Myocyte (in vitro differentiated cells): ENCODE results near the gene DUSP22. TPM values are rescaled to one million over a fixed set of nuclear protein-coding genes. Genes with fewer than 3 reads are reported as not detected.
"Not testable (repeated sequence)": the region's sequence is repeated elsewhere in the genome, so short reads cannot be mapped to it uniquely, and the experiment has no call there.

Source experiments
- DNase-seq: peaks from one replicate; pipeline ENCODE4 v3.0.0-alpha.2; 2012; ENCODE audit warnings: low read depth
- total RNA-seq: library from RNA; depleted of rRNA; stranded (reverse); fragments of >200 nt; gene quantifications from 2 replicates; pipeline ENCODE4 v1.2.3, GENCODE V29; 2014

The DUSP22 gene
- total RNA-seq, 1 donor from 2014 or later, result 46.4 TPM

DNA sequence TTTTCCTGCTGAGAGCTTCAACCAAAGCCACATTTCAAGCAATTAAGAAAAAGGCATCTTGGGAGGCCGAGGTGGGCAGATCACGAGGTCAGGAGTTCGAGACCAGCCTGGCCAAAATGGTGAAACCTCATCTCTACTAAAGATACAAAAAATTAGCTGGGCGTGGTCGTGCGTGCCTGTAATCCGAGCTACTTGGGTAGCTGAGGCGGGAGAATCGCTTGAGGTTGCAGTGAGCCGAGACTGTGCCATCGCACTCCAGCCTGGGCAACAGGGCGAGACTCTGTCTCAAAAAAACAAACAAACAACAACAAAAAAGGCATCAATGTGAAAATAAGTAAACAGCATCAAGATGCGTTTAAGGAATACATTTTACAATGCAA, 85.3 kb downstream of the DUSP22 start:
- DNase-seq, result not testable (repeated sequence)

DNA sequence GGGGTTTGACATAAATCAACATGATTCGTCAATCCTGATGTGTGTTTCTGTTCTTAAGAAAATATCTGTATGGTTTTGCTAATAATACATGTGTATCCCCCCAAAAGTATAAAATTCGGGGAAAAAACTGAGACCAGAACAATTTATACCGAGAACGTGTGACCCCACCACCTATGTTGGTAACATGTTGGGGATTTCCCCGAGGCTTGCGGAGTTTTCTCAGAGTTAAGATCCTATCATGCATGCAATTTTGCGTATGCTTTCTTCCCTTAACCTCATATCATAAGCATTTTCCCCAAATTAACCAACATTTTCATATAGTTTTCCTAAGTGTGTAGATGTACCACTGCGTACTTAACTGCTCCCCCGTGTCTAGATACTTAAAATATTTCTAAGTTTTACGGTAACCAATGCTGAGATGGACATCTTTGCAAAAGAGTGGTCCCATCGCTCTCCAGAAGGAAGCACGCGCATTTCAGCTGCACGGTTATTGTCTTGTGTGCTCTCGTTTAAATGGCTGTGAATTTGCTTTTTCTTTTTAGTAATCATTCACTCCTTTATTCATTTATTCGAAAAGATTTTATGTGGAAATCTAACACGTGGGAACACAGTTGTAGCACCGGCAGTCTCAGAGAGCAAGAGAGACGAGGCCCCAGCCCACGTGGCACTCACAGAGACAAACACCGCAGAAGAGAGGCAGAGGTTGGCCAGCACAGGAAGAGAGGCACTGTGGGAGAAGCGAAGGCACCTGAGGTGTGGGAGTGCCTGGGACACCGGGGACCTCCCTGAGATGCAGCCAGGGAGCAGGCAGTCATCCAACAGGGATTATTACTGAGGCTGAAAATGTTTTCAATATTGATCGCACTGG, 86.0 kb downstream of the DUSP22 start:
- DNase-seq, result no peak

DNA sequence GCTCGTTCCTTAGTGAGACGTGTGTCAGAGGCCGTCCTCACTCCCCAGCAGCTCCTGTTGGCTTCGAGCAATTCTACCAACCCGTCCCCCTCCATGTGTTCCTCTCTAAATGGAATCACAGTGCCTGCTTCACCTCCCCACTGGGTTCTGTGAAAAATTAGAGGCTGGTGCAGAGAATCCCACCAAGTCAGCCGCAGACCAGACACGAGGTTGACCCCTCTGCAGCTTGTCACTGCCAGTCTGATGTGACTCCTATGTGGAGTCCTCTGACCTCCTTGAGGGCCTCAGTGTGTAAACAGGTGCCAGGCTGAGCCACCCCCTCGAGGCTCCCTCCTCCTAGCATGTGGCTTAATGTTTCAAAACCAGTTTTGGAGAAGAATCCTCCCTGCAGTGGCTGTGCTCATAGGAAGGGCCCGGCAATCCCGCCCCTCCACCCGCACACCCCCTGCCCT, 86.7 kb downstream of the DUSP22 start:
- DNase-seq, result no peak

DNA sequence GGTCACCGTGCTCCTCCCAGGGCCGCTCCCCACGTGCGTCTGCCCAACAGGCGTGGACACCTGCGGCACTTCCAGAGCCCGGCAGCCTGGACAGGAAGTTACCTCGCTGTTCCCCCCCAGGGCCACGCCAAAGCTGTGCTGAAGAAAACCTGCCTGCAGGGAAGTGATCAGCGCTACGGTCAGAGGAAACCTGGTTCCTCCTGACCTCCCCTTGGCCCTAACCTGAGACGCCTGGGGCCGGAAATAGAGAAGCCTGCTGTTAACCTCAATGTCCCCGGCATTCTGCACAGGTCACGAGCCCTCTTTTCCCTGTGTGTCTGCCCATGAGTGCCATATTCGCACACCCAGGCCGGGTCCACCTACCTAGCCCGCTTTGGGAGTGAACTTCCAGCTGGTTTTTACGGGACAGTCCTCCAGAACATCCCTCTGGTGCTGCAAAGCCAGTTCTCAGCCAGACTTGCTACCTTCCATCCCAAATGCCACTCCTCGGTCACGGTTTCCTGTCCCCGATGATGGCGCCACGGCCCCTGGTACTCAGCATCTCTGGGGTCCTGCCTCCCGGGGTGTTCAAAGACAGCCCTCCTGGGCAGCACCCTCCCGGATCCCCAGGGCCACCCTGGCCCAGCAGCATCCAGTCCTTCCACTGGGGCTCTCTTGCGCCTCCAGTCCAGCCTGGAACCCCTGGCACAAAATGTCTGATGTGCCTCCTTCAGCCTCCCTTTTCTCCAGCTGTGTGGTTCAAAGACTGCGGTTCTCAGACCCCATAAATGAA, 87.3 kb downstream of the DUSP22 start:
- DNase-seq, result no peak

DNA sequence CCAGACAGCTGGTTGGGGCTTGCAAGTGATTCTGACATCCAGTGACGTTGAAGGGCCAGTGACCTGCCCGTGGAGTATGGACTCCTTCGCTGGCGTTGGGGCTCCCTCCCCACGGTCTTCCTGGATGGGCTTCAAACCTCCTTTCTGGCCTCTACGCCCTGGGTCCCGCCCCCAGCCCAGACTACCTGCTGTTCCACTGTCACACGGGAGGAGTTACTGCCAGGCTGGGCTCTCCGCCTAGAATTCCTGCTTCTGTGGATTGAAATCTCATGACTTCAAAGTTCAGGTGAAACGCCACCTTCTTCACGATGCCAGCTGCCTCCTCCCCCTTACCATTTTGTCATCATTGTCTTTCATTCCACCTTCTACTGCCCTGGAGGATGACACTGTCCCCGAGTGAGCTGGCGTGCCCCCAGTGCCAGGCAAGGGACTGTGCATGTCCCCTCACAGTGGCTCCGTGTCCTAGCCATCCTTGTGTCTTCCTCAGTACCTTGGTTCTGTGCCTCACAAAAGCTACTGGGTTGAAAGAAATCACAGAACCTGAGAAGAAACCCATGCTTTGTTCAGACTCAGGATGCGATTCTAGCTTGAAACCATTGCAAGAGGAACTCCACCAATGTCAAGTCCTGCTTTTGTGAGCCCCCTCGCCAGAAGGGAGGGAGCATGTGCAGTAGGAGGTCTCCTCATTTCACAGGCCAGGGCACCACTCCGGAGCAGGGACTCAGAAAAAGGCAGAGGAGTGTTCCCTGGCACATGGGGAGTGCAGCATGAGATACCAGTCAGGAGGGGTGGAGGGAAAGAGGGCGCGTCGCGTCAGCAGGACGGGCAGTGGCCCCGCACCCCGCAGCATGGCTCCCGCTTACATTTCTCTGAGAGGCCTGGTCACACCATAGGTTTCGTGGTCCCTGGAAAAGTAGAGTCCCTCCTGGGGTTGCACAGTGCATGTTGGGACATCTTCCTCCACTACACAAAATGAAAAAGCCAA, 88.2 kb downstream of the DUSP22 start:
- DNase-seq, result no peak

DNA sequence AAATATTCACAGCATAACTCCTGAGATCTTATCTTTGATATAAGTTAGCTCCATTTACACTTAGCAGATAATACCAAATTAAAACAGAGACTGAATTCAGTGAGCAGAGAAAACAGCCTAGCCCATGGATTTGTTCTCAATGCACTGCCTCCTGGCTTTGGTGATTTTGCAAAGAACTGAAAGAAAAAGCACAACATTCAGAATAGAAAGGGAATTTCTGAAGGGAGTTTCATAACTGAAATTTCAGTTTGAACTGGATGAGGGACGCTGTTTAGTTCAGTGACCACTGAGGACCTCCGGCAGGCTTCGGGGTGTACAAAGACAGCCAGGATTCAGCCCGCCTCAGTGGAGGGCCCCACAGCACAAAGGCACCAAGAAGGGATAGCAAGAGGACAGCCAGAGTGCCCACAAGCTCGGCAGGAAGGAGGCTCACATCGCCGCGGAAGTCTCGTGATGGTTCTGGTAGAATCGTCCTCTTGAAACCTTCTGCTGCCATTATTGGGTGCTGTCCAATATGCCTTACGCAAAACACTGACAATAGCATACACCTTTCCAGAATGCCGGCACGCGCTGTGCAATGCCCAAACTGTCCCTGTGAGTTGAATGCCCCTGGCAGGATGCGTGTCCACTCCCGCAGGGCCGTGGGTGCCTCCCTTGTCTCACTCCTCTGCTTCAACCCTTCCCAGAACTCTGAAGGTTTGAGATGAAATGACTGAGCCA, 89.6 kb downstream of the DUSP22 start:
- DNase-seq, result no peak

DNA sequence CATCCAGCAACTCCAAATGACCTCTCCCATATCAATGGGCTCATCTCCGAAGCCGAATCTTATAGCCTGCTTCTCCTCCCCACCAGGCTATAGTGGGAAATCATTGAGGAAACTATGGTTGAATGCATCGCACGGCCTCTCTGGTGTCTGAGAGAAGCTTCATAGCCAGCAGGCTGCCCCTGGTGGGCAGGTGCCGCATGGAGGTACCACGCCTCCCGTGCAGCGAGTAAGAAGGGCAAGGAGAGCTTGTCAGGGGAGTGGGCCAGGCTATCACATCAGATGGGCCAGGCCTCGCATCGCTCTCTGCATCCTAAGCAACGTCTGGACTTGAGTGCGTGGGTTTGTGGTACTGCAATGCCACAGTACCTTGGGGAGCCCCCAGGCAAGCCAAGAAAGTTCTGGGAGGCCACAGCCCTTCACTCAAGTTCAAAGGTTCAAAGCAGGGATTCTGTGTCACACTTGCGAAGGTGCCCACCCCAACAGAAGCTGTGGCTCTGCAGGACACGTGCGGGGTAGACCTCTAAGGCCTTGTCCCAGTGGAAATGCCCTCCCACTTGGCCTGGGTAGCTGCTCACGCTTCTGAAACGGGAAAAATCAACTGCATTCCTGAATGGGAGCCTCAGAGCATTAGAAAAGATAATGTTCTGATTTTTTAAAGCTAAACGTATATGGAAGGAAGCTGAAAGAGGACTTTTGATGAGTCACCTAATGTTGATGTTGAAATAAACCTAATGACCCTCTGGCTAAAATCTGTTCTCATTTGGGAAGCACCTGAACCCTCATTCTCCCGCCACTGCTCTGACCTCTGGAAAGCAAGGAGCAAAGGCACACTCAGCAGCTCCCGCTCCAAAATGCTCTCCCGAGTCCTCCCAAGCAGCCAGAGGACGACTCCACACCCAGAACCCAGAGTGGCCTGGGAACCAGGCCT, 90.9 kb downstream of the DUSP22 start:
- no peak for DNase-seq

DNA sequence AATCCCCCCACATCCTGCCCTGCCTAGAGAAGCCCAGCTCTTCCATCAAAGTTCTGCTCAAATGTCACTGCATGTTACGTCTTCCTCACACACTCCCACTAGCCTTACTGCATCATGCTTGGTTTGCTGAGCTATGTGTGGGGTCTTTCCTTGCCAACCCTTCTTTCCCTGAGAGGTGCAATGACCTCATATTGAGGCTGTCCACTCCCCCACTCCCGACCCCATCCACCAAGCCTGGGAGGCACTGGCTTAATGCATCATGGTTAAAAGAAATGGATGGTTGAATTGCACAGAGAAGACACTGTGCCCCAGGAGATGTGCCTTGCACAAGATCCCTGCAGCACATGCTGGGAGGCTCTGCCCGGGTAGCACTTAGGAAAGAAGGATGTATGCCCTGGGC, 91.6 kb downstream of the DUSP22 start:
- DNase-seq, result no peak

DNA sequence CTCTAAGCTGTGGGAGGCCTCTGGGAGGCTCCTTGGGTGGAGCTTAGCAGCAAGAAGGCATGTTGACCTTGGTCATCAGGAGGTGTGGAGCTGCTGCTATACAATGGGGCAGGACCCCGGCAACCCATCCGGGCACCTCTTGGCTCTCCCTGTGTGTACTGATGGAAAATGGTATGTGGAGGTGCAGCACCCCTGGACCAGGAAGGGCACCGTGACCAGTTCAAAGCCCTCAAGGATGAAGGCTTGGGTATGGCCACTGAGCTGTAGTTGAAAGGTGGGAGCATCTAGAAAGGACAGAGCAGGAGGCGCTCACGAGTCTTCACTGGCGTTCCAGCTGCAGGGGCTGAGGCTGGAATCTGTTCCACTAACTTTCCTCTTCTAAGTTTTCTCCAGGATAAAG, 92.6 kb downstream of the DUSP22 start:
- DNase-seq, result no peak

DNA sequence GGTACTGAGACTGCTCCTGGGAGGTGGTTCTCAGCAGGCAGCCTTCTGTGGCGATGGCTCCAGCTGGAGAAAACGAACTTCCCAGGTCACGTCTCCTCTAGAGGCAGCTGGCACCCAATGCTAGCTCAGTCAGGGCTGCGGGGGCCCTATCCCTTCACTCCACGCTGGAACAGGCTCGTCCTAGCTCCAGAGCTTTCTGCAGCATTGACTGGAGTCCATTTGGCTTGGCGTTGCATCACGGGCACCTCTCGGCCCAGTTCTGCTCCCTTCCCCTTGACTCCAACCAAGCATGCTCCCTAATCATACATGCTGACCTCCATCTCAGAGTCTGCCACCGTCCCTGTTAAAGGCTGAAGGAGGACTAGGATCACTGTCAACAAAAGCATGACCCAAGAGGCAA, 93.3 kb downstream of the DUSP22 start:
- DNase-seq, result no peak

DNA sequence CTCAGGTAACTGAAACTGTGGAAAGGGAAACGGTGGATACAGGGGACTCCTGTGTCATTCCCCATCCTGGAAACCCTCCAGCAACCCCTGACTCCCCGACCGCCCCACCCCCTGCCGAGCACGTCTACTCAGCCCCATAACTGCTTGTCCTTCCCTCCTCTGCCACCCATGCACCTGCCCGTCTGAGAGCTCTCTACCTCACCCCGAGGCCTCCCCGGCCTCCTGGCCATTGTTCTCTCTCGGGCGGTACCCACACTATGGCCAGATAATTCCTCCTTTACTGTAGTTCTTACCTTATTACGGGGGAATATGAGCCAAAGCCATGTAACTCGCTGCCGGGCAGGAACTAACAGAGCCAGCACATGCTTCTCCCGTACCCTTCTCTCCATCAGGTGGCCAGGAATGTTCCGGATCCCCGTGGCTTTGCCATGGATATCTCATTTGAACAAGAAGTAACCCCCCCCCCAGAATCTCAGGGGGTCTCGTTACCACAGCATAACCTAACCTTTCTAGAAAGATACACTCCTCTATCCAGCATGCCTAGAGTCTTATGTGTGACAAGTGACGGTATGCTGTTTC, 94.5 kb downstream of the DUSP22 start:
- DNase-seq, result no peak

DNA sequence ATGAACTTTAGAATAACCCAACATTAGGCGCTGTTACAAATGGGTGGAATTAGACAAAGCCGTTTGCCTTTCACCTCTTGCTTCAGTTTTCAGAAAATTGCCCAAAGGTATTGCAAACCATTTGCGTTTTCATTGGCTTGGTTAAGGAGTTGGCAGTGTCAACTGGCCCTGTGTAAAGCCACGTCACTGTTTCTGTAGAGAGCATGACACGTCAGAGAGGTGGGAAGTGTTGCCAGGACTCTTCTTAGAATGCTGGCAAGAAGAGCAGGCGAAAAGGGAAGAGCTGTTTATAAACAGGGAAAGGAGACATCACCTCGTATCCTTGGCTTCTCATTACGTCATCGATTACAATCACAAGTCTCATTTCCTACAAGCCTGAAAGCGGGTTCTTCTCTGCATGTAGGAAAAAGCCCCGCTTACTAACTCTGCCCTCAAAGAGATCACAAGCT, 95.0 kb downstream of the DUSP22 start:
- no peak for DNase-seq

DNA sequence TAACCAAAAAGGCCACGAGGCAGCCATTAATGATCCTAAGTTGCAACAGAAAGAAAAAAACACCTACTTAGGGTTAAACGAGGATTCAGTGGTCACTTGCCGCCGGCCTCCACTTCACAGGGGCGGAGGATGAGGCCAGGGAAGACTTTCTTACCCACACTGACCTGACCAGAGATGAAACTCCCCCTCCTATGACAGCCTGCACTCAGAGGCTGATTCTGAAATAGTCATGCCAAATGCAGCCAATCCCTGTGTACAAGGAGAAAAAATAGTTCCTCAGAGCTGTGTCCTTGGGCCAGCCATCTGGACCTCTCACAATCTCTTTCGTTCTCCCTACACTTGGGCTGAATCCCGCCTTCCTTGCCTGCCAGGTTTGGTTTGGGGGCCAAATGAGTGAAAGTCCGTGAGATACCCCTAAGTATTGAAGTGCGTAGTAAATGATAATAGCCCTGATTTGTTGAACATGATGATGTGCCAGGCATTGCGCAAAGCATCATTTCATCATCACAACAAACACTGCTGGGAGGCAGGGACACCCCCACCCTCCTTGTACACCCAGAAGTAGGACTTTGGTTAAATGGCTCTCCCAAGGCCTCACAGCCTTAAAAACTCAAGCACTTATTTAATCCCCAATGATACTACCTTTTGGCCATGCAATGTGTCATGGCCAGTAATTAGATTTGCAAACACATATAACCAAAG, 96.1 kb downstream of the DUSP22 start:
- no peak for DNase-seq

DNA sequence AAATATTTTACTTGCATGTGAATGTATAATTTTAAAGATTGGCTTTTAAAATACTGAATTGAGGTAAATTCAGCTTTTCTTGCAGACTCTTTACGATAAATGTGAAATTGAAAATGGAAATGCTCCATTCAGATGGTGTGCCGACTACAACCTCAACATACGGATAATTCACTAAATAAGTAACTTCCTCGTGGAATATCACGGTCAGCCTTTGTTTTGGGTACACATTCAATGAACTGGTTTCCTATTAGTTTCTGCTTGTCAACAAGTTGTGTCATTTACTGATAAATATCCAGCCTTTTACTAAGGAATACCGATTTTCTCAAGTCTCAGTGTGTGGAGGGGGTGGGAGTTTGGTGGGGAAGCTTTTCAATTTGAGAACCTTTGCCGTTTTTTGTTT, 96.9 kb downstream of the DUSP22 start:
- no peak for DNase-seq

DNA sequence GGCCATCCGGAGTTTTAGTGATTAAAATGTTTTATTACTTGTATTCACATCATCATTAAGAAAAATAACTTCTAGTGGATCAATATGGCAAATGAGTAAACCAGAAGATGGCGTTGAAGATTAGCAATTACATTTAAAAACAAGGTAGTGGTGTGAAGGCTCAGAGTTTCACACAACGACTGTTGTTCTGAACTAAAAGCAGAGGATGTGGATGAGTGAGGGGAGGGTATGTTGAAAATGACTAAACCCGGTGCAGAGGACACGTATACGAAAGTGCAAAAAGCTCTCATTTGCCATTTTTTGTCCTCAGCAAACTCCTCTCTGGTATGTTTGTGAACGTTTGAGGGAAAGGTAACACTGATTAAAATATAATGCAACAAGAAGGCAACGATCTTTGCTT, 97.3 kb downstream of the DUSP22 start:
- no peak for DNase-seq

DNA sequence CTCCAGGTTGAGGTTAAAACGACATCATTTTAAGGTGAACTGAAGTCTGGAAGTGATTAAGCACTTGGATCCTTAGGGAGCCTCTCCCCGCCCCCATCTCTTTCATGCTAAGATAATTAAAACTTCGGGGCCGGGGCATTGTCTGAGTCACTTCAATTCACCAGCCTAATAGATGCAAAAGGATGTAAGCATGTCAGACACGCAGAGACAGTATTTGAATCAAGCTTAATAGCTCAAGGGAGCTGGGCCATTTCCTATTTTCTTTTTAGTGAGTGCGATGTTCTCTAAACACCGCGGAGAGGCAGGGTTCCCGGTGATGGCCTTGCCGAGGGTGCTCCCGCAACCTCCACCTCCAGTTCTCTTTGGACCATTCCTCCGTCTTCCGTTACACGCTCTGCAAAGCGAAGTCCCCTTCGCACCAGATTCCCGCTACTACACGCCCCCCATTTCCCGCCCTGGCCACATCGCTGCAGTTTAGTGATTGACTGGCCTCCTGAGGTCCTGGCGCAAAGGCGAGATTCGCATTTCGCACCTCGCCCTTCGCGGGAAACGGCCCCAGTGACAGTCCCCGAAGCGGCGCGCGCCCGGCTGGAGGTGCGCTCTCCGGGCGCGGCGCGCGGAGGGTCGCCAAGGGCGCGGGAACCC, 98.7 kb downstream of the DUSP22 start:
- DNase-seq, result no peak

DNA sequence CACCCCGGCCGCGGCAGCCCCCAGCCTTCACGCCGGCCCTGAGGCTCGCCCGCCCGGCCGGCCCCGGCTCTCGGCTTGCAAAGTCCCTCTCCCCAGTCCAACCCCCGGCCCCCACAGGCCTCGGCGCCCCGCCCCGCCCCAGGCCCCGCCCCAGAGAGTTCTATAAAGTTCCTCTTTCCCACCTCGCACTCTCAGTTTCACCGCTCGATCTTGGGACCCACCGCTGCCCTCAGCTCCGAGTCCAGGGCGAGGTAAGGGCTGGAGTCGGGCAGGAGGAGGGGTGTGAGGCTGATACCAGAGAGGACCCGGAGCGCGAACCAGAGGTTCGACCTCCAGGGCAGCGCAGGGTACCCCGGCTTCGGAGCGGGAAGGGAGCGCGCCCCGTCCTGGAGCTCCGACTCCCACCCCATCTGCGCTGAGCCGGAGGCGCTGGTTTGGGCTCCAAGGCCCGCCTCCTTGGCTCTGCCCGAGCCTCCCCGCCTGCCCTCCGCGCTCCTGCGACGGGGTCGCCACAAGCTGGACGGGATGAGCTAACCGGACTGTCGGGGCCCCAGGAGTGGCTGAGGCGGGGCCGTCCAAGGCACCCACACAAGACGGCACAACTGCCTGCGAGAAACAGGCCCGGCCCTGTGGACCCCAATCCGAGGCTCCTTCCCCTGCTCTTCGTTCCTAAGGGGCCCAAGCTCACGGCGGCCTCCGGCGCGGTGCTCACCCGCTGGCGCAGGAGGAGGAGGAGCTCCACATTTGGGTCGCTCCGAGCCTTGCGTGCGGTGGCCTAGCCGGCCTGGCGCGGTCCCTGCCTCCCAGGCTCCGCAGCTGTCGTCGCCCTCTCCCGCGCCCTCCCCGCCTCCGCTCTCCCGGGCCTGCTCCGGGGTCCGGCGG, 99.5 kb downstream of the DUSP22 start, which contains the start of gene IRF4:
TSS of gene IRF4 (plus strand) at position 194 of the 882 bp plus-strand sequence. CDS start 1,401 bp downstream, outside the sequence.
- DNase-seq, result no peak
